Activated B cell treated with CpG ODN at 0.5 μM for 24 hours (primary cell): ENCODE results near the gene NTF3. TPM values are rescaled to one million over a fixed set of nuclear protein-coding genes. Genes with fewer than 3 reads are reported as not detected.

Source experiments
- ATAC-seq: fragments of 200-7000 bp; cut with Tn5 transposase; one replicate; pipeline ENCODE4 v1.10.0; 2021; ENCODE audit warnings: low read depth, mild to moderate bottlenecking, moderate library complexity
- CTCF ChIA-PET: fragments of 350-600 bp; sonication (Branson Sonifier 250); formaldehyde crosslinking; loops from one replicate; lab custom pipeline; 2021; ENCODE audit warnings: antibody characterized with exemption; lab: Charles Lee
- POLR2A ChIA-PET: fragments of 350-600 bp; sonication (Branson Sonifier 250); formaldehyde crosslinking; loops from one replicate; lab custom pipeline; 2021; ENCODE audit warnings: antibody characterized with exemption; lab: Charles Lee
- DNase-seq: peaks from one replicate; pipeline ENCODE4 v3.0.0; 2022
- H3K27ac Mint-ChIP-seq: one replicate; pipeline ENCODE4 v1.8.0; 2020; ENCODE audit warnings: mixed read lengths
- H3K27me3 Mint-ChIP-seq: one replicate; pipeline ENCODE4 v1.8.0; 2021; ENCODE audit warnings: mixed read lengths
- H3K36me3 Mint-ChIP-seq: one replicate; pipeline ENCODE4 v1.8.0; 2021; ENCODE audit warnings: low read depth, mixed read lengths
- H3K4me1 Mint-ChIP-seq: one replicate; pipeline ENCODE4 v1.8.0; 2021; ENCODE audit warnings: mixed read lengths
- H3K4me3 Mint-ChIP-seq: one replicate; pipeline ENCODE4 v1.8.0; 2020; ENCODE audit warnings: mild to moderate bottlenecking, mixed read lengths
- H3K9me3 Mint-ChIP-seq: one replicate; pipeline ENCODE4 v1.8.0; 2020; ENCODE audit warnings: mixed read lengths
- CTCF ChIP-seq: fragments of 200-600 bp; IDR thresholded peaks from one replicate; pipeline ENCODE4 v1.8.0; 2022; ENCODE audit warnings: antibody characterized with exemption, mild to moderate bottlenecking
- intact Hi-C: fragments of 100-400 bp; cut with micrococcal nuclease; formaldehyde crosslinking; loops from one replicate; pipeline ENCODE4 v1.15.1; 2024
- total RNA-seq: library from RNA; stranded (reverse); gene quantifications from 2 replicates; pipeline ENCODE4 v1.2.3, GENCODE V29; 2022

Gene NTF3
- total RNA-seq, 1 donor from 2014 or later: not detected

GRCh38 chr12:5487948-5488625 lies 56.2 kb downstream of the NTF3 start:
- Mint-ChIP-seq H3K4me3 (no peak overlapping the region), H3K27ac (no peak overlapping the region), H3K9me3 (no peaks in the 10 kb centered on the region), H3K36me3 (no peaks in the 10 kb centered on the region), H3K4me1 (no peaks in the 10 kb centered on the region), H3K27me3 (peaks cover 1% of the 10 kb centered on the region)
- intact Hi-C loops: no loop called here
- DNase-seq: no peak
- TF ChIP-seq CTCF: no peak
- CTCF ChIA-PET: no interaction called here
- no peak for ATAC-seq
- POLR2A ChIA-PET: no interaction called here

DNA sequence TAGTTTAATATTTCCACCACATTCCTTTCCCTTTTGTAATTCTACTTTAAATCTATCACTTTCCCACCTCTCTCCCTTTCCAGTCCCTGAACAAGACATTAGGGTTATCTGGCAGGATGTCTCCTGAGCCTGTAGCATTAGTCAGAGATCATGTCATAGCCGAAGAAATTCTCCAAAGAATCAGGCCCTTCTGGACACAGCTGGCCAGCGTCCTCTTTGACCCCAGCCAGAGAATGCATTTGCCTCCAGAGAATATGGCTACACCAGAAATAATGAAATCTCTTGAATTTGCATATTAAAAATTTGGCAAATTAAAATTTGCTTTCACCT lies 56.7 kb downstream of the NTF3 start:
- no peaks in the 10 kb centered on the region for H3K4me1 Mint-ChIP-seq
- POLR2A ChIA-PET: no interaction called here
- CTCF ChIA-PET: no interaction called here
- no peak for TF ChIP-seq CTCF
- ATAC-seq: no peak
- DNase-seq: no peak
- intact Hi-C loops: no loop called here
- no peak overlapping the region for H3K27ac Mint-ChIP-seq
- no peaks in the 10 kb centered on the region for H3K36me3 Mint-ChIP-seq
- no peaks in the 10 kb centered on the region for H3K27me3 Mint-ChIP-seq
- no peaks in the 10 kb centered on the region for H3K9me3 Mint-ChIP-seq
- H3K4me3 Mint-ChIP-seq: no peak overlapping the region

- TF ChIP-seq CTCF: no peak
- ChIA-PET POLR2A (no interaction called here), CTCF (no interaction called here)
- Mint-ChIP-seq H3K36me3 (no peaks in the 10 kb centered on the region), H3K9me3 (no peaks in the 10 kb centered on the region), H3K27ac (no peak overlapping the region), H3K4me3 (no peak overlapping the region), H3K27me3 (no peaks in the 10 kb centered on the region), H3K4me1 (no peaks in the 10 kb centered on the region)
- DNase-seq: no peak
- no peak for ATAC-seq
- intact Hi-C loops: no loop called here
Measured at GRCh38 chr12:5489017-5489416, 57.1 kb downstream of the NTF3 start.

DNA sequence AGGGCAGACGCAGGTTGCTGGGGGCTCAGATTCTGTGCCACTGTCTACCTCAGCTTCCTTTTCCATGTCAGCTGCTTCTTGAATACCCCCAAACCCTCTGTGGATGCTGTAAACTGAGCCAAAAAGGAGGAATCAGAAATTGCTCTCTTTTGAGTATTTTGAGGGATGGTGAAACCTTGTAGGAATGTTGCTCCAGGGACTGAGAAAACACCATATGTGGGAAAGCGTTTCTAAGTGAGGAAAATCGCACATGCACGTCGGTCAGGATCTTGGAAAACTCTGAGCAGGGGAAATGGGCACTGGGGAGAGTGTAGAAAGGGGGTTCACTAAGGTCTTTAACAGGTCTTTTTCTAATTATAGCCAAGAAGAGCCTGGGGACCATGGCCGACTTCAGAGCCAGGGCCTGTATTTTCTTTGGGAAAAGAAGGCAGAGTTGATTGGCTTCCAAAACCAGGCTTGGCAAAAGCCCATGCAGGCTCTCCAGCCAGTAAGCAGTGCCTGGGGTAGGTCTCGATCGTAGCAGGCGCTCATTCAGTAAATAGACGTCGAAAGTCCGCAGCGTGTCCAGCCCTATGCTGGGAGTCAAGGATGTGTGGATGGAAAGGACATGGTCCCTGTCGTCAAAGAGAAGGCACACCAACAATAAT lies 58.0 kb downstream of the NTF3 start:
- ChIA-PET POLR2A (no interaction called here), CTCF (no interaction called here)
- DNase-seq (no peak), ATAC-seq (no peak)
- intact Hi-C loops: no loop called here
- no peak for TF ChIP-seq CTCF
- no peaks in the 10 kb centered on the region for H3K36me3 Mint-ChIP-seq
- H3K4me3 Mint-ChIP-seq: no peak overlapping the region
- no peaks in the 10 kb centered on the region for H3K4me1 Mint-ChIP-seq
- H3K27ac Mint-ChIP-seq: no peak overlapping the region
- no peaks in the 10 kb centered on the region for H3K9me3 Mint-ChIP-seq
- no peaks in the 10 kb centered on the region for H3K27me3 Mint-ChIP-seq

DNA sequence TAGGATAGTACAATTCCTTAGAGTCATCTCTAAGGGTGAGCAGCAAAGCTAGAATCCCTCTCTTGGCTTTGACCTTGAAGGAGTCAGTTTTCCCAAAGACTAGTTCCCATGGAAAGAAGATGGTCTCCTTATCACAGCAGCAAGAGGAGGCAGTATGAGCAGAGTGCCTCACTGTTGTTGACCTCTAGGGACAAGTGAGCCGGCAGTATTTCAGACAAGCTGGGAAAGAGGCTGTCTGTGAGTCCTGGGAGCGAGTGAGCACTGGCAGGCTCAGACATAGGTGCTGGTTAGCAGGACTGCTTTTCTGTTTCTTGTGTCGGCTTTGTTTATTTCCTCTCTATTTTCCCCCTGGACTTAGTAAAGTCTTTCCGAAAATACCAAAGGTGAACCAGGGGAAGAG lies 60.7 kb downstream of the NTF3 start:
- TF ChIP-seq CTCF: no peak
- POLR2A ChIA-PET: no interaction called here
- H3K4me3 Mint-ChIP-seq: no peak overlapping the region
- H3K9me3 Mint-ChIP-seq: no peaks in the 10 kb centered on the region
- no peaks in the 10 kb centered on the region for H3K4me1 Mint-ChIP-seq
- CTCF ChIA-PET: no interaction called here
- ATAC-seq: no peak
- H3K36me3 Mint-ChIP-seq: no peaks in the 10 kb centered on the region
- no peak for DNase-seq
- intact Hi-C loops: no loop called here
- no peaks in the 10 kb centered on the region for H3K27me3 Mint-ChIP-seq
- H3K27ac Mint-ChIP-seq: no peak overlapping the region
